GM19043 (cell line): ENCODE data around the gene STAG1.
"Not testable (repeated sequence)": the region's sequence is repeated elsewhere in the genome, so short reads cannot be mapped to it uniquely, and the experiment has no call there.

Experiments
- ATAC-seq: cut with Tn5 transposase; IDR thresholded peaks from one replicate; pipeline ENCODE4 v1.9.1; 2021; ENCODE audit warnings: low read depth; ENCODE audit not compliant: unreplicated experiment

STAG1 gene

GRCh38 chr3:136749091-136749490 lies 3.1 kb downstream of the STAG1 start:
- no peak for ATAC-seq

GRCh38 chr3:136745916-136746315 lies 6.3 kb downstream of the STAG1 start:
- no peak for ATAC-seq

GRCh38 chr3:136741063-136741462 lies 11.1 kb downstream of the STAG1 start:
- ATAC-seq: no peak

- ATAC-seq: no peak
Measured at GRCh38 chr3:136740351-136740958, 11.7 kb downstream of the STAG1 start.

- not testable (repeated sequence) for ATAC-seq
Measured at GRCh38 chr3:136736950-136737349, 15.2 kb downstream of the STAG1 start.

GRCh38 chr3:136735103-136735502 lies 17.1 kb downstream of the STAG1 start:
- ATAC-seq: no peak

GRCh38 chr3:136734382-136735070 lies 17.7 kb downstream of the STAG1 start:
- no peak for ATAC-seq

- ATAC-seq: no peak
Measured at GRCh38 chr3:136733317-136733833, 18.8 kb downstream of the STAG1 start.

GRCh38 chr3:136731274-136731884 lies 20.8 kb downstream of the STAG1 start:
- no peak for ATAC-seq

GRCh38 chr3:136730595-136731273 lies 21.4 kb downstream of the STAG1 start:
- peak; percentile 62 for ATAC-seq

GRCh38 chr3:136728918-136729317 lies 23.3 kb downstream of the STAG1 start:
- ATAC-seq: no peak

- peak; percentile 60 for ATAC-seq
Measured at GRCh38 chr3:136728473-136728872, 23.7 kb downstream of the STAG1 start.

- no peak for ATAC-seq
Measured at GRCh38 chr3:136725468-136725867, 26.7 kb downstream of the STAG1 start.

GRCh38 chr3:136722916-136723315 lies 29.3 kb downstream of the STAG1 start:
- not testable (repeated sequence) for ATAC-seq

GRCh38 chr3:136722399-136722798 lies 29.8 kb downstream of the STAG1 start:
- not testable (repeated sequence) for ATAC-seq

GRCh38 chr3:136720091-136720490 lies 32.1 kb downstream of the STAG1 start:
- no peak for ATAC-seq

- no peak for ATAC-seq
Measured at GRCh38 chr3:136716629-136717028, 35.5 kb downstream of the STAG1 start.

- no peak for ATAC-seq
Measured at GRCh38 chr3:136714020-136714419, 38.2 kb downstream of the STAG1 start.

GRCh38 chr3:136712941-136713340 lies 39.2 kb downstream of the STAG1 start:
- no peak for ATAC-seq

GRCh38 chr3:136711888-136712287 lies 40.3 kb downstream of the STAG1 start:
- not testable (repeated sequence) for ATAC-seq

GRCh38 chr3:136711277-136711676 lies 40.9 kb downstream of the STAG1 start:
- no peak for ATAC-seq
